ENCODE results near the gene LTA4H.

DNA sequence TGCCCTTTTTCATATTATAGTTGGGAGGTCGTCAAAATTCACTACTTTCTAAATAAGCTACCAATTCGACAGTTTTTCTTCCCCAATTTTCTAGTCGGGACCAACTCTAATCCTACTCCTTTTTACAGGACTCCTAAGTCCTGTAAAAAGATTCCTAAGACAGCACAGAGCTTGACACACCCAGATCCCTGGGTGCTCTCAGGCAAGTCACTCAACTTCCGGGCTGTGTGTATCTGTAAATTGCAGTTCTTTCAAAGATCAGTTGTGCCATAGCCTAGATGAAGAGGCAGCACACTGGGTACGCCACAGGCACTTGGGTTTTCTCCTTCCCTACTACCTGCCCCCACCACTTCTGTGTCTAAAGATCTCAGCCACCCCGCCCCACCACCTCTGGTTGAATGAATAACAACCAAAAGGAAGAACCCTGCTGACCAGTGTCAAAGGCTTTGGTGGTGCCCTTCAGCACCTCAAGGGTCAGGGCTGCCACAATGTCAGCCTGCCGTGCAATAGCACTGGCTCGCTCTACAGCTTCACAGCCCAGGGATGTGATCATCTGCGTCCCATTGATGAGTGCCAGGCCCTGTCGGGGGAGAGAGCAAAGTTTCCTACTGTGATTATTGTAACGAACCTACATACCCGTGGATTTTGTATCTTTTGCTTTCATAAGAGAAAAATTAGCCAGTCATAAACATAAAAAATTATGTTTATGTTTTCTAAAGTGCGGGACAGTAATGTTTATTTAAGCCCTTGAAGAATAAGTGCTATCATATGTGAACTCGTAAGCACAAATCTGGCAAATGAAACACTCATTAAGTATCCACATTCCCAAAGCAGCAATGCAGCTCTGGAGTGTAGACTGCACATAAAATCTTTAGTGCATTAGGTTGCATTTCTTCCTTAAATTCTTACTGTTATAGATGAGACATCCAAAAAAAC is 48.5 kb downstream of the LTA4H start:
- TF ChIP-seq, protein P1, sequence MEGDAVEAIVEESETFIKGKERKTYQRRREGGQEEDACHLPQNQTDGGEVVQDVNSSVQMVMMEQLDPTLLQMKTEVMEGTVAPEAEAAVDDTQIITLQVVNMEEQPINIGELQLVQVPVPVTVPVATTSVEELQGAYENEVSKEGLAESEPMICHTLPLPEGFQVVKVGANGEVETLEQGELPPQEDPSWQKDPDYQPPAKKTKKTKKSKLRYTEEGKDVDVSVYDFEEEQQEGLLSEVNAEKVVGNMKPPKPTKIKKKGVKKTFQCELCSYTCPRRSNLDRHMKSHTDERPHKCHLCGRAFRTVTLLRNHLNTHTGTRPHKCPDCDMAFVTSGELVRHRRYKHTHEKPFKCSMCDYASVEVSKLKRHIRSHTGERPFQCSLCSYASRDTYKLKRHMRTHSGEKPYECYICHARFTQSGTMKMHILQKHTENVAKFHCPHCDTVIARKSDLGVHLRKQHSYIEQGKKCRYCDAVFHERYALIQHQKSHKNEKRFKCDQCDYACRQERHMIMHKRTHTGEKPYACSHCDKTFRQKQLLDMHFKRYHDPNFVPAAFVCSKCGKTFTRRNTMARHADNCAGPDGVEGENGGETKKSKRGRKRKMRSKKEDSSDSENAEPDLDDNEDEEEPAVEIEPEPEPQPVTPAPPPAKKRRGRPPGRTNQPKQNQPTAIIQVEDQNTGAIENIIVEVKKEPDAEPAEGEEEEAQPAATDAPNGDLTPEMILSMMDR (conservative IDR thresholded peaks at IDR 0.05): no peak
- TF ChIP-seq ZFX (IDR thresholded peaks at IDR 0.05): no peak
